Neural progenitor cell (in vitro differentiated cells): ENCODE data around the gene FANCM. TPM values are rescaled to one million over a fixed set of nuclear protein-coding genes. Genes with fewer than 3 reads are reported as not detected.

Experiments used
- DNase-seq: peaks from one replicate; pipeline ENCODE4 v3.0.0-alpha.2; 2016; ENCODE audit warnings: low spot score
- H2AFZ ChIP-seq: fragments of 200-600 bp; sonication (generic); replicated peaks from 2 replicates; pipeline ENCODE4 v1.6.1; 2016; ENCODE audit warnings: antibody characterized with exemption
- H3F3A ChIP-seq: fragments of 200-600 bp; sonication (generic); 2 replicates; pipeline ENCODE4 v1.6.1; 2016; ENCODE audit warnings: antibody characterized with exemption, low read depth
- H3K27ac ChIP-seq: fragments of 200-600 bp; sonication (generic); 2 replicates; pipeline ENCODE4 v1.5.1; 2016; ENCODE audit warnings: mild to moderate bottlenecking
- H3K27me3 ChIP-seq: fragments of 200-600 bp; sonication (generic); 2 replicates; pipeline ENCODE4 v1.6.1; 2016; ENCODE audit warnings: mild to moderate bottlenecking, moderate library complexity
- H3K36me3 ChIP-seq: fragments of 200-600 bp; sonication (generic); 2 replicates; pipeline ENCODE4 v1.5.1; 2016
- H3K4me1 ChIP-seq: fragments of 200-600 bp; sonication (generic); 2 replicates; pipeline ENCODE4 v1.6.1; 2016; ENCODE audit warnings: mixed run types
- H3K4me2 ChIP-seq: fragments of 200-600 bp; sonication (generic); 2 replicates; pipeline ENCODE4 v1.6.1; 2016
- H3K4me3 ChIP-seq: fragments of 200-600 bp; sonication (generic); 2 replicates; pipeline ENCODE4 v1.5.1; 2016
- H3K79me2 ChIP-seq: fragments of 200-600 bp; sonication (generic); 2 replicates; pipeline ENCODE4 v1.6.1; 2016; ENCODE audit warnings: low read depth
- H3K9ac ChIP-seq: fragments of 200-600 bp; sonication (generic); 2 replicates; pipeline ENCODE4 v1.6.1; 2016
- H3K9me3 ChIP-seq: fragments of 200-600 bp; sonication (generic); 2 replicates; pipeline ENCODE4 v1.5.1; 2016; ENCODE audit warnings: low read depth
- H4K20me1 ChIP-seq: fragments of 200-600 bp; sonication (generic); 2 replicates; pipeline ENCODE4 v1.6.1; 2016; ENCODE audit warnings: low read depth
- H3K27ac Mint-ChIP-seq: 3 replicates; pipeline ENCODE4 v1.8.0; 2021; ENCODE audit warnings: mixed read lengths
- H3K27me3 Mint-ChIP-seq: 2 replicates; pipeline ENCODE4 v1.8.0; 2022; ENCODE audit warnings: low read depth, mild to moderate bottlenecking, inconsistent platforms, moderate library complexity, mixed read lengths; ENCODE audit not compliant: insufficient read depth
- H3K36me3 Mint-ChIP-seq: 3 replicates; pipeline ENCODE4 v1.8.0; 2021; ENCODE audit warnings: mixed read lengths
- H3K4me1 Mint-ChIP-seq: 3 replicates; pipeline ENCODE4 v1.8.0; 2021; ENCODE audit warnings: mixed read lengths
- H3K4me3 Mint-ChIP-seq: 3 replicates; pipeline ENCODE4 v1.8.0; 2021; ENCODE audit warnings: mild to moderate bottlenecking, moderate library complexity, mixed read lengths
- H3K9me3 Mint-ChIP-seq: 3 replicates; pipeline ENCODE4 v1.8.0; 2020; ENCODE audit warnings: mixed read lengths
- CTCF ChIP-seq: fragments of 200-600 bp; sonication (generic); IDR thresholded peaks from 2 replicates; pipeline ENCODE4 v1.5.1; 2017; ENCODE audit warnings: antibody characterized with exemption, mild to moderate bottlenecking
- EZH2 ChIP-seq: fragments of 200-600 bp; sonication (generic); IDR thresholded peaks from 2 replicates; pipeline ENCODE4 v1.6.1; 2017; ENCODE audit warnings: antibody characterized with exemption, mild to moderate bottlenecking, moderate library complexity
- EZH2phosphoT487 ChIP-seq: fragments of 200-600 bp; sonication (generic); IDR thresholded peaks from 2 replicates; pipeline ENCODE4 v1.6.1; 2017; ENCODE audit warnings: antibody characterized with exemption
- total RNA-seq: library from RNA; depleted of rRNA; stranded (reverse); fragments of >200 nt; gene quantifications from 2 replicates; pipeline ENCODE4 v1.2.3, GENCODE V29; 2015; ENCODE audit warnings: low replicate concordance

Gene FANCM
- total RNA-seq, 1 donor from 2014 or later = 29.4 TPM

DNA sequence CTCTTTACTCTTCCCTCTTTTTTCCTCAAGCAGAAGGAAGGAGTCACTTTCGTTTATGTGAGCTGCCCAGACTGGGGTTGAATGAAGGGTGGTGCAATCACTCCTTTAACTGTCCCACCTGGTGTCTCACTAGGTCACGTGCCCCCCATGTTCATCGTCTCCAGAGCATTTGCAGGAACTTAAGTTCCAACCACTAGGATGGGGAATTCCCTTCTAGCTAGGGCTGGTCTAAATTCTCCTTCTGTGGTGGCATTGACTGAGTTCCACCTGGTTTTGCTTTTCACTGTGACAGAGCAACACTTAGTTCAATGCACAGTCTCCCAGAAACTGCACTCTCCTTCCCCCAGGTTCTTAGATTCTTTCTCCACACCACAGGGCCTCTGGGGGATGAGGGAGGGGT, 9.5 kb downstream of the FANCM start:
- no peak for DNase-seq
- Histone ChIP-seq H3K4me2 (no peak overlapping the region), H3K4me1 (no peaks in the 10 kb centered on the region), H3F3A (no peaks in the 10 kb centered on the region), H3K27ac (no peak overlapping the region), H3K79me2 (peaks cover 57% of the 10 kb centered on the region), H4K20me1 (no peaks in the 10 kb centered on the region), H3K9ac (no peak overlapping the region), H2AFZ (no peak overlapping the region), H3K36me3 (peaks cover 5% of the 10 kb centered on the region), H3K27me3 (no peaks in the 10 kb centered on the region), H3K9me3 (no peaks in the 10 kb centered on the region), H3K4me3 (no peak overlapping the region)
- Mint-ChIP-seq H3K9me3 (no peaks in the 10 kb centered on the region), H3K27me3 (no peaks in the 10 kb centered on the region), H3K4me3 (no peak overlapping the region), H3K27ac (no peak overlapping the region), H3K4me1 (no peaks in the 10 kb centered on the region), H3K36me3 (peaks cover 12% of the 10 kb centered on the region)
- TF ChIP-seq EZH2phosphoT487 (no peak), EZH2 (no peak), CTCF (no peak)

DNA sequence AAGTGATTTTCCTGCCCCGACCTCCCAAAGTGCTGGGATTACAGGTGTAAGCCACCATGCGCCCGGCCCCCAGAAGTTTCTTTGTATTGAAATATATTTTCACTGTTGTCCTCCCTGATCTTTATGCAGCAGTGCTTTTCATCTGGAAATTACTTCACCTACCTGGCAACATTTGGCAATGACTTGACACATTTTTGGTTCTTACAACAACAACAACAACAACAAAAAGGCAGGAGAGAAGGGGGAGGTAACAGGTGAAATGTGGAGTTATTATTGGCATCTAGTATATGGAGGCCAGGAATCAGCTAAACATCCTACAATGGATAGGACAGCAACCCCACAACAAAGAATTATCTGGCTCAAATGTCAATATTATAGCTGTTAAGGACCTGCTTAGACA, 13.9 kb downstream of the FANCM start:
- Histone ChIP-seq H3K27me3 (no peaks in the 10 kb centered on the region), H3K79me2 (peaks cover 23% of the 10 kb centered on the region), H3K4me1 (no peaks in the 10 kb centered on the region), H3K4me3 (no peak overlapping the region), H3K4me2 (no peak overlapping the region), H3K9me3 (no peaks in the 10 kb centered on the region), H2AFZ (no peak overlapping the region), H3K9ac (no peak overlapping the region), H3K36me3 (no peaks in the 10 kb centered on the region), H4K20me1 (no peaks in the 10 kb centered on the region), H3F3A (no peaks in the 10 kb centered on the region), H3K27ac (no peak overlapping the region)
- Mint-ChIP-seq H3K9me3 (no peaks in the 10 kb centered on the region), H3K27ac (no peak overlapping the region), H3K27me3 (no peaks in the 10 kb centered on the region), H3K4me3 (no peak overlapping the region), H3K4me1 (no peaks in the 10 kb centered on the region), H3K36me3 (peaks cover 7% of the 10 kb centered on the region)
- TF ChIP-seq EZH2phosphoT487 (no peak), EZH2 (no peak), CTCF (no peak)
- DNase-seq = no peak

GRCh38 chr14:45150386-45150890, 14.7 kb downstream of the FANCM start:
- no peak for TF ChIP-seq CTCF
- no peak for TF ChIP-seq EZH2
- TF ChIP-seq EZH2phosphoT487 = no peak
- no peak overlapping the region for H3K4me3 ChIP-seq
- H4K20me1 ChIP-seq = no peaks in the 10 kb centered on the region
- H3K27ac Mint-ChIP-seq = no peak overlapping the region
- H3K4me2 ChIP-seq = no peak overlapping the region
- H3K36me3 ChIP-seq = no peaks in the 10 kb centered on the region
- no peaks in the 10 kb centered on the region for H3K27me3 Mint-ChIP-seq
- no peaks in the 10 kb centered on the region for H3K9me3 ChIP-seq
- no peak overlapping the region for H2AFZ ChIP-seq
- H3K27ac ChIP-seq = no peak overlapping the region
- no peaks in the 10 kb centered on the region for H3F3A ChIP-seq
- peaks cover 15% of the 10 kb centered on the region for H3K79me2 ChIP-seq
- no peaks in the 10 kb centered on the region for H3K4me1 ChIP-seq
- H3K36me3 Mint-ChIP-seq = peaks cover 2% of the 10 kb centered on the region
- no peaks in the 10 kb centered on the region for H3K27me3 ChIP-seq
- DNase-seq = no peak
- no peaks in the 10 kb centered on the region for H3K4me1 Mint-ChIP-seq
- H3K4me3 Mint-ChIP-seq = no peak overlapping the region
- H3K9ac ChIP-seq = no peak overlapping the region
- H3K9me3 Mint-ChIP-seq = no peaks in the 10 kb centered on the region
